NCI-H2081 treated with DMSO at 0.1 percent for 48 hours (cell line): ENCODE measurements around the gene PIK3R1.

ENCODE experiments used
- DNase-seq: peaks from one replicate; lab custom pipeline; 2025; lab: John Stamatoyannopoulos, UW

The PIK3R1 gene

GRCh38 chr5:68215208-68215897, at the start of gene PIK3R1:
Gene PIK3R1, plus strand, starts transcription at chr5:68215756. Its CDS starts 10,920 bp downstream, at chr5:68226676.
- DNase-seq, result peak; percentile 35

- DNase-seq, result no peak
Observed at GRCh38 chr5:68167195-68167651, 48.3 kb upstream of the PIK3R1 start.

- no peak for DNase-seq
Observed at GRCh38 chr5:68169903-68170302, 45.7 kb upstream of the PIK3R1 start.

- no peak for DNase-seq
Observed at GRCh38 chr5:68170826-68171558, 44.6 kb upstream of the PIK3R1 start.

- DNase-seq, result no peak
Observed at GRCh38 chr5:68172314-68172713, 43.2 kb upstream of the PIK3R1 start.

- DNase-seq, result no peak
Observed at GRCh38 chr5:68173007-68173406, 42.5 kb upstream of the PIK3R1 start.

- no peak for DNase-seq
Observed at GRCh38 chr5:68176253-68176652, 39.3 kb upstream of the PIK3R1 start.

- no peak for DNase-seq
Observed at GRCh38 chr5:68176802-68177479, 38.6 kb upstream of the PIK3R1 start.

- DNase-seq, result no peak
Observed at GRCh38 chr5:68177676-68178075, 37.9 kb upstream of the PIK3R1 start.

GRCh38 chr5:68178579-68178978, 37.0 kb upstream of the PIK3R1 start:
- no peak for DNase-seq

GRCh38 chr5:68180121-68181038, 35.2 kb upstream of the PIK3R1 start:
- DNase-seq, result no peak

GRCh38 chr5:68181039-68181599, 34.4 kb upstream of the PIK3R1 start:
- no peak for DNase-seq

- no peak for DNase-seq
Observed at GRCh38 chr5:68182094-68182493, 33.5 kb upstream of the PIK3R1 start.

GRCh38 chr5:68182534-68182933, 33.0 kb upstream of the PIK3R1 start:
- no peak for DNase-seq

- DNase-seq, result no peak
Observed at GRCh38 chr5:68187268-68188055, 28.1 kb upstream of the PIK3R1 start.

- DNase-seq, result no peak
Observed at GRCh38 chr5:68189171-68189570, 26.4 kb upstream of the PIK3R1 start.

- no peak for DNase-seq
Observed at GRCh38 chr5:68189613-68190012, 25.9 kb upstream of the PIK3R1 start.

GRCh38 chr5:68190619-68191018, 24.9 kb upstream of the PIK3R1 start:
- no peak for DNase-seq

- DNase-seq, result no peak
Observed at GRCh38 chr5:68191083-68191791, 24.3 kb upstream of the PIK3R1 start.

GRCh38 chr5:68192679-68193060, 22.9 kb upstream of the PIK3R1 start:
- DNase-seq, result no peak
